Stimulated activated CD4-positive, alpha-beta T cell treated with anti-CD3 and anti-CD28 coated beads, Interleukin-15, amount 100 ng/mL, for 24 hours (primary cell): ENCODE data around the gene ANKRD44.

Source experiments
- DNase-seq: peaks from one replicate; pipeline ENCODE4 v3.0.0-alpha.2; 2020

ANKRD44 gene

GRCh38 chr2:197286805-197287595 lies 23.6 kb downstream of the ANKRD44 start:
- peak; percentile 57 for DNase-seq

- DNase-seq: no peak
These were observed 25.2 kb downstream of the ANKRD44 start for GRCh38 chr2:197285361-197285760.

- no peak for DNase-seq
These were observed 25.6 kb downstream of the ANKRD44 start for GRCh38 chr2:197284956-197285355.

GRCh38 chr2:197281421-197281820 lies 29.2 kb downstream of the ANKRD44 start:
- no peak for DNase-seq

GRCh38 chr2:197280015-197280702 lies 30.4 kb downstream of the ANKRD44 start:
- no peak for DNase-seq

- DNase-seq: no peak
These were observed 31.5 kb downstream of the ANKRD44 start for GRCh38 chr2:197278799-197279763.

GRCh38 chr2:197277794-197278193 lies 32.8 kb downstream of the ANKRD44 start:
- DNase-seq: no peak

GRCh38 chr2:197276156-197276555 lies 34.4 kb downstream of the ANKRD44 start:
- DNase-seq: no peak

GRCh38 chr2:197274937-197275336 lies 35.6 kb downstream of the ANKRD44 start:
- DNase-seq: no peak

GRCh38 chr2:197274349-197274748 lies 36.2 kb downstream of the ANKRD44 start:
- DNase-seq: no peak

- DNase-seq: no peak
These were observed 37.1 kb downstream of the ANKRD44 start for GRCh38 chr2:197273485-197273884.

GRCh38 chr2:197270601-197271000 lies 40.0 kb downstream of the ANKRD44 start:
- no peak for DNase-seq

GRCh38 chr2:197269815-197270214 lies 40.8 kb downstream of the ANKRD44 start:
- no peak for DNase-seq

- DNase-seq: peak; percentile 46
These were observed 41.6 kb downstream of the ANKRD44 start for GRCh38 chr2:197268786-197269584.

GRCh38 chr2:197266477-197266876 lies 44.1 kb downstream of the ANKRD44 start:
- DNase-seq: no peak

- no peak for DNase-seq
These were observed 44.7 kb downstream of the ANKRD44 start for GRCh38 chr2:197265924-197266323.

- DNase-seq: no peak
These were observed 45.5 kb downstream of the ANKRD44 start for GRCh38 chr2:197265036-197265435.

- DNase-seq: no peak
These were observed 46.2 kb downstream of the ANKRD44 start for GRCh38 chr2:197264332-197264731.

GRCh38 chr2:197263077-197263476 lies 47.5 kb downstream of the ANKRD44 start:
- no peak for DNase-seq

- no peak for DNase-seq
These were observed 48.8 kb downstream of the ANKRD44 start for GRCh38 chr2:197261808-197262226.

- DNase-seq: no peak
These were observed 51.0 kb downstream of the ANKRD44 start for GRCh38 chr2:197259470-197259999.

GRCh38 chr2:197258580-197258979 lies 52.0 kb downstream of the ANKRD44 start:
- no peak for DNase-seq
